Osteocyte (in vitro differentiated cells): ENCODE results near the gene RFT1. TPM values are rescaled to one million over a fixed set of nuclear protein-coding genes. Genes with fewer than 3 reads are reported as not detected.

Experiments used
- DNase-seq: peaks from one replicate; pipeline ENCODE4 v3.0.0; 2021; ENCODE audit warnings: mixed read lengths; ENCODE audit not compliant: unreplicated experiment; ENCODE audit errors: extremely low spot score
- H3K27ac Mint-ChIP-seq: one replicate; pipeline ENCODE4 v1.8.0; 2021; ENCODE audit warnings: mild to moderate bottlenecking, mixed read lengths; ENCODE audit not compliant: unreplicated experiment
- H3K27me3 Mint-ChIP-seq: one replicate; pipeline ENCODE4 v1.8.0; 2021; ENCODE audit warnings: mixed read lengths; ENCODE audit not compliant: unreplicated experiment
- H3K36me3 Mint-ChIP-seq: one replicate; pipeline ENCODE4 v1.8.0; 2021; ENCODE audit warnings: mixed read lengths; ENCODE audit not compliant: unreplicated experiment
- H3K4me1 Mint-ChIP-seq: one replicate; pipeline ENCODE4 v1.8.0; 2021; ENCODE audit warnings: mixed read lengths; ENCODE audit not compliant: unreplicated experiment
- H3K4me3 Mint-ChIP-seq: one replicate; pipeline ENCODE4 v1.8.0; 2021; ENCODE audit warnings: mild to moderate bottlenecking, moderate library complexity, mixed read lengths; ENCODE audit not compliant: unreplicated experiment
- H3K9me3 Mint-ChIP-seq: one replicate; pipeline ENCODE4 v1.8.0; 2021; ENCODE audit warnings: mixed read lengths; ENCODE audit not compliant: unreplicated experiment
- CTCF ChIP-seq: fragments of 200-600 bp; sonication (generic); IDR thresholded peaks from 2 replicates; pipeline ENCODE4 v1.5.0; 2021; ENCODE audit warnings: antibody characterized with exemption, mild to moderate bottlenecking, moderate library complexity
- total RNA-seq: library from RNA; stranded (reverse); gene quantifications from 2 replicates; pipeline ENCODE4 v1.2.1, GENCODE V29; 2021

RFT1 gene
- total RNA-seq, 1 donor from 2014 or later = 21.4 TPM

- Mint-ChIP-seq H3K27ac (no peak overlapping the region), H3K36me3 (no peaks in the 10 kb centered on the region), H3K27me3 (no peaks in the 10 kb centered on the region), H3K4me3 (no peak overlapping the region), H3K9me3 (no peaks in the 10 kb centered on the region), H3K4me1 (peaks cover 15% of the 10 kb centered on the region)
- DNase-seq = no peak
- TF ChIP-seq CTCF = no peak
These were observed 90.9 kb downstream of the RFT1 start for GRCh38 chr3:53039376-53039752.

- H3K9me3 Mint-ChIP-seq = no peaks in the 10 kb centered on the region
- peaks cover 10% of the 10 kb centered on the region for H3K4me1 Mint-ChIP-seq
- no peaks in the 10 kb centered on the region for H3K27me3 Mint-ChIP-seq
- TF ChIP-seq CTCF = no peak
- H3K36me3 Mint-ChIP-seq = no peaks in the 10 kb centered on the region
- no peak for DNase-seq
- no peak overlapping the region for H3K4me3 Mint-ChIP-seq
- no peak overlapping the region for H3K27ac Mint-ChIP-seq
These were observed 91.4 kb downstream of the RFT1 start for GRCh38 chr3:53038679-53039375.

Other genes starting within 250 kb of the RFT1 start
- 22.9 and 25.3 TPM in 2 replicates for gene STIMATE, start 232.9 kb downstream of the RFT1 start, total RNA-seq
- gene SFMBT1, start 84.4 kb downstream of the RFT1 start, total RNA-seq = 7.9 and 8.0 TPM in 2 replicates
- 14.9 and 17.1 TPM in 2 replicates for gene PRKCD, start 30.8 kb upstream of the RFT1 start, total RNA-seq
- 480 and 494 TPM in 2 replicates for gene TKT, start 125.6 kb upstream of the RFT1 start, total RNA-seq
- gene DCP1A, start 217.1 kb upstream of the RFT1 start, total RNA-seq = 20.8 and 24.2 TPM in 2 replicates